22Rv1 (cell line): ENCODE data around the gene LITAF.
"Not testable (repeated sequence)": the region's sequence is repeated elsewhere in the genome, so short reads cannot be mapped to it uniquely, and the experiment has no call there.

ENCODE experiments used
- H3K27ac ChIP-seq: fragments of 450-650 bp; 2 replicates; pipeline ENCODE4 v1.5.1; 2017
- CTCF ChIP-seq: fragments of 450-650 bp; IDR thresholded peaks from 2 replicates; pipeline ENCODE4 v1.5.1; 2017; ENCODE audit warnings: mild to moderate bottlenecking
- ZFX ChIP-seq: fragments of 450-650 bp; IDR thresholded peaks from 2 replicates; pipeline ENCODE4 v1.6.1; 2017; ENCODE audit warnings: antibody characterized with exemption, borderline replicate concordance

Gene LITAF

GRCh38 chr16:11599579-11599978, 12.9 kb upstream of the LITAF start:
- TF ChIP-seq ZFX (no peak), CTCF (no peak)
- no peak overlapping the region for H3K27ac ChIP-seq

- H3K27ac ChIP-seq = no peak overlapping the region
- TF ChIP-seq CTCF = no peak
- TF ChIP-seq ZFX = no peak
Measured at GRCh38 chr16:11597235-11598095, 10.7 kb upstream of the LITAF start.

DNA sequence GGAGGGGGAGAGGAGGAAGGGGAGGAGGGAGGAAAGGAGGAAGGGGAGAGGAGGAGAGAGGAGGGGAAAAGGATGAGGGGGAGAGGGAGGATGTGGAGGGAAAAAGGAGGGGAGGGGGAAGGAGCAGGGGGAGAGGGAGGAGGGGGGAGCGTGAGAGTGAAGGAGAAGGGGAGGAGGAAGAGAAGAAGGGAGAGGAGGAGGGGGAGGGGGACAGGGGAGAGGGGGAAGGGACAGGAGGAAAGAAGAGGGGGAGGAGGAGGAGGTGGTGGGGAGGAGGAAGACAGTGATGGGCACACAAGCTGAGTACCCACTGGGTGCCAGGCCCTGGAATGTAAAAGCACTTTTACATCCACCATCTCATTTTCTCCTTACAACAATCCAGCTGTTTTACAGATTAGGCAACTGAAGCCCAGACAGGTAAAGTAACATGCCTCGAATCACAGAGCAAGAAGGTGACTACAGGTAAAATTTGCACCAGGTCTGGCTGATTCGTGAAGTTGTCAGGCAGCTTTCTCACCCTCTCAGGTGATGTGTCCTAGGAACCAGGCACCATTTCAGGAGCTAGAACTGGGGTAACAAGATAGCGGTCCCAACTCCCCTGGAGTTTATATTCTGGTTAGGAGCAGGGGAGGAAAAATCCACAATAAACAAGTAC, 10.0 kb upstream of the LITAF start:
- TF ChIP-seq CTCF (no peak), ZFX (no peak)
- no peak overlapping the region for H3K27ac ChIP-seq

- H3K27ac ChIP-seq = no peak overlapping the region
- no peak for TF ChIP-seq CTCF
- TF ChIP-seq ZFX = no peak
Measured at GRCh38 chr16:11593581-11593980, 6.9 kb upstream of the LITAF start.

- H3K27ac ChIP-seq = not testable (repeated sequence)
Measured at GRCh38 chr16:11593076-11593475, 6.4 kb upstream of the LITAF start.

DNA sequence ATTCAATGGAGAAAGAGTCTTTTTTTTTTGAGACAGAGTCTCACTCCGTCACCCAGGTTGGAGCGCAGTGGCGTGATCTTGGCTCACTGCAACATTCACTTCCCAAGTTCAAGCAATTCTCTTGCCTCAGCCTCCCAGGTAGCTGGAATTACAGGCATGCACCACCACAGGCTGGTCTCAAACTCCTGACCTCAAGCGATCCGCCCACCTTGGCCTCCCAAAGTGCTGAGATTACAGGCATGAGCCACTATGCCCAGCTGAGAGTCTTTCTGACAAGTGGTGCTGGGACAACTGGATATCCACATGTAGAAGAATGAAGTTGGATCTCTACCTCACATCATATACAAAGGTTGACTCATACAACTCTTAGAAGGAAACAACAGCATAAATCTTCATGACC, 4.9 kb upstream of the LITAF start:
- H3K27ac ChIP-seq = not testable (repeated sequence)

- TF ChIP-seq CTCF (no peak), ZFX (no peak)
- H3K27ac ChIP-seq = no peak overlapping the region
Measured at GRCh38 chr16:11589198-11589550, 2.5 kb upstream of the LITAF start.

DNA sequence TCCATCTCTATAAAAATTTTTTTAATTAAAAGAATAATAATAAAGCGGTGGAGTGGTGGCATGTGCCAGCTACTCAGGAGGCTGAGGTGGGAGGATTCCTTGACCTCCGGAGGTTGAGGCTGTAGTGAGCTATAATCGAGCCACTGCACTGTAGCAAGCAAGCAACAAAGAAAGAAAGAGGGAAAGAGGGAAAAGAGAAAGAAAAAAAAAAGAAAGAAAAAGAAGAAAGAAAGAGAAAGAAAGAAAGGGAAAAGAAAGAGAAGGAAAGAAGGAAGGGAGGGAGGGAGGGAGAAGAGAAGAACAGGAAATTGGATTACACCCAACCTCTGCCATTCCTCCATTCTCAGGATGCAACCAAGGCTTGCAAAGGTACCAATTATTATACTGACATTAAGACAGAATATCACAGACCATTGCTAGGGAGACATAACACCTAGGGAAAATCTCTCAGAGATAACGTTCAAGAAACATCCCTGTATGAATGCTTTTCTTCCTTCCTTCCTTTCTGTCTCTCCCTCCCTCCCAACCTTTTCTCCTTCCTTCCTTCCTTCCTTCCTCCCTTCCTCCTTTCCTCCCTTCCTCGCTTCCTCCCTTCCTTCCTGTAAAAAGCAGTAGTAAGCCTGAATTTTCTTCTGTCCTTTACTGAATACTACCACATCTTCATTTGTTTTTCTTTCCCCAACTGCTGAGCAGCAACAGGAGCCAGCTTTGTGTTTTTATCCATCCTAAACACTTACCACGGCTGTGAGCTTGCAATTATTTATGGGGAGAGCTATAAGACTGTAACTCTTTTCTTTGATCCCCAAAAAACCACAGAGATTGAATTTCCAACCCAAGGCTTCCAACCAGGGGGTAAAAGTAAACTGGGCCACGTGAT, 1.8 kb upstream of the LITAF start:
- TF ChIP-seq CTCF = no peak

More for the DNA sequence above, 1.8 kb upstream of the LITAF start:
- H3K27ac ChIP-seq = no peak overlapping the region
